ENCODE results near the gene CCNY.

The CCNY gene

DNA sequence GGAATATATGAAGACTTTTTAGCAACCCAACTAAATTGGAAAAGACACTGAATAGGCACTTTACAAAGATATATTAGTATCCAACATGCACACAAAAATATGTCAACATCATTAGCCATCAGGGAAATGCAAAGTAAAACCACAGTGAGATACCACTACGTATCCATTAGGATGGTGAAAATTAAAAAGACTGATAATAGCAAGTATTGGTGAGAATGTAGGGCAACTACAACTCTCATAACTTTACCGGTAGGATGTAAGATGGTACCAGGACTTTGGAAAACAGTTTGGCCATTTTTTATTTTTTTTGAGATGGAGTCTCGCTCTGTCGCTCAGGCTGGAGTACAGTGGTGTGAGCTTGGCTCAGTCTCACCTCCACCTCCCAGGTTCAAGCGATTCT lies 13.7 kb upstream of the CCNY start:
- no peak for DNase-seq
- no peaks in the 10 kb centered on the region for H3K9me2 ChIP-seq (replicated peaks; ENCODE audit: insufficient read depth, low read length)
- no peak overlapping the region for H3K4me2 ChIP-seq (ENCODE audit: low read depth, low read length)
- H3K27ac ChIP-seq (ENCODE audit: low read length) = no peak overlapping the region
- no peak for TF ChIP-seq EZH2 (optimal IDR thresholded peaks at IDR 0.05; ENCODE audit: low read depth, low read length)
- TF ChIP-seq, protein P1, sequence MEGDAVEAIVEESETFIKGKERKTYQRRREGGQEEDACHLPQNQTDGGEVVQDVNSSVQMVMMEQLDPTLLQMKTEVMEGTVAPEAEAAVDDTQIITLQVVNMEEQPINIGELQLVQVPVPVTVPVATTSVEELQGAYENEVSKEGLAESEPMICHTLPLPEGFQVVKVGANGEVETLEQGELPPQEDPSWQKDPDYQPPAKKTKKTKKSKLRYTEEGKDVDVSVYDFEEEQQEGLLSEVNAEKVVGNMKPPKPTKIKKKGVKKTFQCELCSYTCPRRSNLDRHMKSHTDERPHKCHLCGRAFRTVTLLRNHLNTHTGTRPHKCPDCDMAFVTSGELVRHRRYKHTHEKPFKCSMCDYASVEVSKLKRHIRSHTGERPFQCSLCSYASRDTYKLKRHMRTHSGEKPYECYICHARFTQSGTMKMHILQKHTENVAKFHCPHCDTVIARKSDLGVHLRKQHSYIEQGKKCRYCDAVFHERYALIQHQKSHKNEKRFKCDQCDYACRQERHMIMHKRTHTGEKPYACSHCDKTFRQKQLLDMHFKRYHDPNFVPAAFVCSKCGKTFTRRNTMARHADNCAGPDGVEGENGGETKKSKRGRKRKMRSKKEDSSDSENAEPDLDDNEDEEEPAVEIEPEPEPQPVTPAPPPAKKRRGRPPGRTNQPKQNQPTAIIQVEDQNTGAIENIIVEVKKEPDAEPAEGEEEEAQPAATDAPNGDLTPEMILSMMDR (IDR thresholded peaks at IDR 0.05; ENCODE audit: low read length) = no peak
- no peak for TF ChIP-seq EZH2phosphoT487 (IDR thresholded peaks at IDR 0.05; ENCODE audit: low read length)
- 0 out of 2 replicates have a peak, but pooled peaks cover under 1% of the 10 kb centered on the region for H3K4me1 ChIP-seq (ENCODE audit: low read length)
- no peaks in the 10 kb centered on the region; the same call in 1 of the 2 replicates for H3K9me3 ChIP-seq (replicated peaks; ENCODE audit: insufficient read depth, low read length)
- H3K79me2 ChIP-seq (ENCODE audit: low read length) = peaks cover 12% of the 10 kb centered on the region; the same call in 1 of the 2 replicates
- H2AFZ ChIP-seq (ENCODE audit: low read length) = no peak overlapping the region
- no peak overlapping the region for H3K4me3 ChIP-seq (ENCODE audit: low read length)
- no peaks in the 10 kb centered on the region for H3F3A ChIP-seq (ENCODE audit: insufficient read depth, low read length)
- no peak overlapping the region for H3K9ac ChIP-seq (ENCODE audit: low read length)
- no peaks in the 10 kb centered on the region for H4K20me1 ChIP-seq (ENCODE audit: insufficient read depth, low read length)
- no peaks in the 10 kb centered on the region for H3K27me3 ChIP-seq (replicated peaks; ENCODE audit: insufficient read depth, low read length)
- no peaks in the 10 kb centered on the region for H3K36me3 ChIP-seq (replicated peaks; ENCODE audit: insufficient read depth, low read length)

DNA sequence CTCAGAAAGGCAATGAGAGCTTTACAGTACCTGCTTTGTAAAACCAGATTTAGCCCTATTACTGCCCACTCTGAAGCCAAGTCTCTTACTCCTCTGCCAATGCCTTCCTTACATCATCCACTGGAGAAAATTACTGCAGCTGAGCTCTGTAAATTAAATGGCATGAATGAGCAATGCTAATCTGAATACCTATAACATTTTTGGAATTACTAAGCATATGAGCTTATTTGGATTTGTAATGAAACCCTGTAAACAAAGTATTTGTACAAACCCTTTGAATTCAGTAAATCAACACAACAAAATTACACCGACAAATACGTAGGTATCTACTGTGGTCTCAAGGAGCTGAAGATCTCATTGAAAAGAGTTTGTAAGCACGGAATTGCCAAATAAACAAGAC lies 12.1 kb upstream of the CCNY start:
- no peaks in the 10 kb centered on the region for H3K36me3 ChIP-seq (replicated peaks; ENCODE audit: insufficient read depth, low read length)
- DNase-seq = no peak
- H4K20me1 ChIP-seq (ENCODE audit: insufficient read depth, low read length) = no peaks in the 10 kb centered on the region
- H3F3A ChIP-seq (ENCODE audit: insufficient read depth, low read length) = no peaks in the 10 kb centered on the region
- H3K79me2 ChIP-seq (ENCODE audit: low read length) = 0 out of 2 replicates have a peak, but pooled peaks cover 22% of the 10 kb centered on the region
- H3K4me3 ChIP-seq (ENCODE audit: low read length) = no peak overlapping the region
- no peaks in the 10 kb centered on the region; the same call in 1 of the 2 replicates for H3K9me3 ChIP-seq (replicated peaks; ENCODE audit: insufficient read depth, low read length)
- H3K9me2 ChIP-seq (replicated peaks; ENCODE audit: insufficient read depth, low read length) = no peaks in the 10 kb centered on the region
- H3K9ac ChIP-seq (ENCODE audit: low read length) = no peak overlapping the region
- H3K4me1 ChIP-seq (ENCODE audit: low read length) = no peaks in the 10 kb centered on the region
- TF ChIP-seq, protein P1 (IDR thresholded peaks at IDR 0.05; ENCODE audit: low read length) = no peak
- TF ChIP-seq EZH2 (optimal IDR thresholded peaks at IDR 0.05; ENCODE audit: low read depth, low read length) (no peak), EZH2phosphoT487 (IDR thresholded peaks at IDR 0.05; ENCODE audit: low read length) (no peak)
- H2AFZ ChIP-seq (ENCODE audit: low read length) = no peak overlapping the region
- H3K27ac ChIP-seq (ENCODE audit: low read length) = no peak overlapping the region
- no peaks in the 10 kb centered on the region for H3K27me3 ChIP-seq (replicated peaks; ENCODE audit: insufficient read depth, low read length)
- no peak overlapping the region for H3K4me2 ChIP-seq (ENCODE audit: low read depth, low read length)

- H3K4me2 ChIP-seq (ENCODE audit: low read depth, low read length) = no peak overlapping the region
- H3K9me3 ChIP-seq (replicated peaks; ENCODE audit: insufficient read depth, low read length) = no peaks in the 10 kb centered on the region; the same call in 1 of the 2 replicates
- H4K20me1 ChIP-seq (ENCODE audit: insufficient read depth, low read length) = no peaks in the 10 kb centered on the region
- H3K4me3 ChIP-seq (ENCODE audit: low read length) = no peak overlapping the region
- TF ChIP-seq EZH2phosphoT487 (IDR thresholded peaks at IDR 0.05; ENCODE audit: low read length) = no peak
- TF ChIP-seq EZH2 (optimal IDR thresholded peaks at IDR 0.05; ENCODE audit: low read depth, low read length) = no peak
- TF ChIP-seq, protein P1 (IDR thresholded peaks at IDR 0.05; ENCODE audit: low read length) = no peak
- H3K36me3 ChIP-seq (replicated peaks; ENCODE audit: insufficient read depth, low read length) = no peaks in the 10 kb centered on the region
- H3K27me3 ChIP-seq (replicated peaks; ENCODE audit: insufficient read depth, low read length) = no peaks in the 10 kb centered on the region
- H3K4me1 ChIP-seq (ENCODE audit: low read length) = no peaks in the 10 kb centered on the region
- no peaks in the 10 kb centered on the region for H3F3A ChIP-seq (ENCODE audit: insufficient read depth, low read length)
- H3K27ac ChIP-seq (ENCODE audit: low read length) = no peak overlapping the region
- peaks cover 38% of the 10 kb centered on the region; the same call in 1 of the 2 replicates for H3K79me2 ChIP-seq (ENCODE audit: low read length)
- H2AFZ ChIP-seq (ENCODE audit: low read length) = no peak overlapping the region
- no peak for DNase-seq
- H3K9ac ChIP-seq (ENCODE audit: low read length) = no peak overlapping the region
- H3K9me2 ChIP-seq (replicated peaks; ENCODE audit: insufficient read depth, low read length) = no peaks in the 10 kb centered on the region
Observed at GRCh38 chr10:35326466-35327235, 9.7 kb upstream of the CCNY start.

All from MM.1S (cell line).